ENCODE results near the gene PPA1.
A peak's percentile ranks its signal among the peaks of the same experiment; 100 is the strongest.
"Not testable (repeated sequence)": the region's sequence is repeated elsewhere in the genome, so short reads cannot be mapped to it uniquely, and the experiment has no call there.

PPA1 gene

GRCh38 chr10:70206762-70207161 lies 26.5 kb downstream of the PPA1 start:
- DNase-seq: no peak

GRCh38 chr10:70201105-70201504 lies 32.1 kb downstream of the PPA1 start:
- DNase-seq: no peak

- no peak for DNase-seq
These were observed 34.3 kb downstream of the PPA1 start for GRCh38 chr10:70198696-70199466.

GRCh38 chr10:70197235-70197945 lies 35.8 kb downstream of the PPA1 start:
- no peak for DNase-seq

- DNase-seq: peak in 1 of 3 donors; percentile 31
These were observed 39.8 kb downstream of the PPA1 start for GRCh38 chr10:70193391-70193844.

GRCh38 chr10:70192326-70192968 lies 40.8 kb downstream of the PPA1 start:
- DNase-seq: peak; percentile 43 to 54 (median 51)

- peak; percentile 36 to 77 (median 67) for DNase-seq
These were observed 41.3 kb downstream of the PPA1 start for GRCh38 chr10:70191972-70192305.

- no peak for DNase-seq
These were observed 41.9 kb downstream of the PPA1 start for GRCh38 chr10:70191161-70191971.

GRCh38 chr10:70190581-70190980 lies 42.6 kb downstream of the PPA1 start:
- DNase-seq: no peak

- no peak for DNase-seq
These were observed 43.1 kb downstream of the PPA1 start for GRCh38 chr10:70190102-70190501.

GRCh38 chr10:70188768-70189167 lies 44.5 kb downstream of the PPA1 start:
- no peak for DNase-seq

- no peak for DNase-seq
These were observed 46.7 kb downstream of the PPA1 start for GRCh38 chr10:70186571-70186970.

- DNase-seq: no peak
These were observed 47.1 kb downstream of the PPA1 start for GRCh38 chr10:70186090-70186489.

- DNase-seq: no peak
These were observed 49.9 kb downstream of the PPA1 start for GRCh38 chr10:70183304-70183703.

- not testable (repeated sequence) for DNase-seq
These were observed 54.0 kb downstream of the PPA1 start for GRCh38 chr10:70179209-70179608.

- no peak for DNase-seq
These were observed 55.0 kb downstream of the PPA1 start for GRCh38 chr10:70178139-70178725.

GRCh38 chr10:70176441-70176840 lies 56.8 kb downstream of the PPA1 start:
- DNase-seq: no peak

GRCh38 chr10:70175516-70175915 lies 57.7 kb downstream of the PPA1 start:
- no peak for DNase-seq

GRCh38 chr10:70174058-70174741 lies 59.0 kb downstream of the PPA1 start:
- DNase-seq: peak; percentile 62 to 75 (median 68)

GRCh38 chr10:70169649-70170364 lies 63.4 kb downstream of the PPA1 start:
- DNase-seq: peak; percentile 51 to 56 (median 55)

- DNase-seq: no peak
These were observed 64.2 kb downstream of the PPA1 start for GRCh38 chr10:70169011-70169410.
